NOMO-1 treated with dmso at 0.1 percent for 144 hours (cell line): ENCODE measurements around the gene SLC39A3.
"Not testable (repeated sequence)": the region's sequence is repeated elsewhere in the genome, so short reads cannot be mapped to it uniquely, and the experiment has no call there.

Experiments used
- DNase-seq: peaks from one replicate; lab custom pipeline; 2025; ENCODE audit not compliant: unreplicated experiment; lab: John Stamatoyannopoulos, UW

Gene SLC39A3

DNA sequence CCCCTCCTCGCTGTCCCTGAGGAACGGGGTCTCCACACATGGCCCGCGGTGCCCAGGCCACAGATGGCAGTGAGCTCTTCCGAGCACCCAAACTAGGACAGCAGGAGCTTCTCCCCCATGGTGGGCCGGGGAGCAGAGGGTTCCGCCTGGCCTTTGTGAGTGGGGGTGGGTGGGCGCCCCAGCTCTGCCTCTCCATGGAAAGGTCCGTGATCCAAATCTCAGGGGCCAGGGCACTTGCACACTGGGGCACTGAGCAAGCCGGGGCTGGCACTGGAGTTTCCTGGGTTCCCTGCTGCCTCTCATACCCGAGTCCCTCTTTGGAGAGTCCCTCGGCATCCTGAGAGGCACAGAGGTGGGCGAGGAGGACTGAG is 16.5 kb downstream of the SLC39A3 start:
- no peak for DNase-seq

DNA sequence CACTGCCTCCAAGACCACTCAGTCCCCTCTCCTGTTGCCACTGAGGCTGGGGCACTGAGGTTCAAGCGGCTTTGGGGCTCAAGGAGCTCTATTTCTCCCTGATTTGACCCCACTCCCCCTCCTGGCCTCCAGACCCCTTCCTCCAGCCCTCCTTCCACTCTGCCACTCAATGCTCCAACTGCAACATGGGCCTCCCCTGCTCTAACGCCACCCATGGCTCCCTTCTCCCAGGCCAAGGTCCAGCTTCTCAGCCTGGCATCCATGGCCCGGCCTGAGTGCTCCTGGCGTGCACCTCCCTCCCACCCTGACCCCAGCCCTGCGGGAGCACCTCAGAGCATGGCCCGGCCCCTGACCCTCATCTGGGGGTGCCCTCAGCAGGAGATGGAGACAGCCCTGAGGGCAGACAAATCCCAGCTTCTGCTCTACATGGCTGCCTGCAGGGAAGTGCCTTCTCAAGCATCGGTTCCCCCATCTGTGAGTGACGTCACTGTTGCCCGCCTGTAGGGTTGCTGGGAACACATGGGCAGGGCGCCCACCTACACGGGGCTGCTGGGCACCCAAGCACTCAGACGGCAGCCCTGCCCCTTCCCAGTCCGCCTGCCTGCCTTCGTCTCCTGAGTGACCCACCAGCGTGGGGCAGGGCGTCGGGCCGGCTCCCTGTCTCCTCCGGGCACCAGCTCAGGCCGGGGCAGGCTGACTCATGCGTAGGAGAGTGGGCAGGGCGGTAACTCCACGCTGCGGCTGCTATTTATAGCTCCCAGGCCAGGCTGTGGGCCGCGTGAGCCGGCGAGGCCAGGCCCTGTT is 17.1 kb downstream of the SLC39A3 start:
- DNase-seq, result peak; percentile 52

DNA sequence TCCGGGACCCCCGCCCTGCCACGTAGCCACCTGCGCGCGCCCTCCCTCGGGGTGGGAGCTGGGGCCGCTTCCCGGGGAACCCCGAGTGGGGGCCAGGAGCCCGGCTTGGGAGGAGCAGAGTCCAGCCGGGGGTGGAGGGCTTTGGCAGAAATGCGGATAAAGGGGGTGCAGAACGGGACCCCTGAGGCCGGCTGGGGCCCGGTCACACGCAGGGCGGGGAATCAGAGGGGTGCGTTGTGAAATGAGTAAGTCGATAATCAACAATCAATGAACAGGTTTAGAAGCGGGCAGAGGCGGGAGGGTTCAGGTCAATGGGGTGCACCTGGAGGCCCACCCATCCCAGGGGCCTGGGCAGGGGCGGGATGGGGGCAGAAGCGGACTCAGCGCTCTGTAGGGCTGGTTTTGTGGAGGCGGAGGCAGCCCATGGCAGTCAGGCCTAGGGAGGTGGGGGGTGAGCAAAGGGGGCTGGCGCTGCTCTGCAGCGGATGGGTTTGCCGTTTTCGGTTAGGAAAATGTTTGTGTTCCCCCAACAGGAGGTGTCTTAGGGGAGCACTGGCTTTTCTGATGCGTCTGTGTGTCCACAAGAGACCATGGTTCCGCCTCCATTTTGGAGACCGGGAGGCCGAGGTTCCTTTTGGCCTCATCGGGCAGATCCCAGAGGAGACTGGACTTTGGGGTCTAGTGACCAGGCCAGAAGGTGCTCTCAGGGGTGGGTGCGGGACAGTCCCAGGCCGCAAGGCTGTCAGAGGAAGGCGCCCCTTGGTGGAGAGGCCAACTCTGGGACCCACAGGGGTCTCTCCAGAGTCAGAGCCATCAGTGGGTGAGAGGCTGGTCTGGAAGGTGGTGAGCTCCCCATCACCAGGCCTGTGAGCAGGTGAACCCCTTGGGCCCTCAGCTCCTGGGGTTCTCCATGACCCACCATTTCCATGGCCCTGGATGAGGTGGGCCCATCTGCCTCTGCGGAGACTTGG is 18.0 kb downstream of the SLC39A3 start:
- no peak for DNase-seq

DNA sequence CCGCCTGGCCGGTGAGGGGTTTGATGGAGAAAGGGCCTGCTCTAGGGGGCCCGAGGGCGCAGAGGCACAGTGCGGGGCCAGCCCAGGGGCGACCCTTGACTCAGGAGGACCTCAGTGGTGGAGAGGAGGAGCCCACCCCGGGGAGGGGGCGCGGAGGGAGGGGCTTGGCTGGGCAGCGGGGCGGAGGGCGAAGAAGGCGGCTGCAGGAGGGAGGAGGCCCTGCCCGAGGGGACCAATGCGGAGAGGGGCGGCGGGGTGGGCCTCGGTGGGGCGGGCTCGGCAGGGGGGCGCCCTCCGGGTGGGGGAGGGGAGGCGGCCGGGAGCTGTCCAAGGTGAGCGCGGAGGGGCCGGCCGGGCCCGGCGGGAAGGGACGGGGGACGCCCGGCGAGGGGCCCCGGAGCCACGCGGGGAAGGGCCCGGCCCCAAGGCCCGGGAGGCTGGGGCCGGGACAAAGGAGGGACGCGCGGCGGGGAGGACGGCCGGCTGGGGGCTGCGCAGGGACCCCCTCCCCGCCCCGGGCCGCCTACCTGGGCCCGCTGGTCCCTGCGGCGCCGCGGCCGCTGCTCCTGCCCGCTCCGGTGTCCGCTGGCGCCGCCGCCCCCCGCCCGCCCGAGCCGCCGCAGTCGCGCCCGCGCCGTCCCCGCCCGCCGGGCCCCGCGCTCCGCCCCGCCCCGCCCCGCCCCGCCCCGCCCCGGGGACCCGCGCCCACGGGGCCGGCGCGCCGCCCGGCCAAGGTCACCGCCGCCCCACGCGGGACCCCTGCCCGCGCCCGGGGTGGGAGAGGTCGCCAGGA is 18.8 kb downstream of the SLC39A3 start, which contains the start of gene DIRAS1:
Gene DIRAS1, minus strand, starts transcription at position 596 of the 793 bp plus-strand sequence. CDS start 3,566 bp downstream, outside the sequence.
- no peak for DNase-seq

DNA sequence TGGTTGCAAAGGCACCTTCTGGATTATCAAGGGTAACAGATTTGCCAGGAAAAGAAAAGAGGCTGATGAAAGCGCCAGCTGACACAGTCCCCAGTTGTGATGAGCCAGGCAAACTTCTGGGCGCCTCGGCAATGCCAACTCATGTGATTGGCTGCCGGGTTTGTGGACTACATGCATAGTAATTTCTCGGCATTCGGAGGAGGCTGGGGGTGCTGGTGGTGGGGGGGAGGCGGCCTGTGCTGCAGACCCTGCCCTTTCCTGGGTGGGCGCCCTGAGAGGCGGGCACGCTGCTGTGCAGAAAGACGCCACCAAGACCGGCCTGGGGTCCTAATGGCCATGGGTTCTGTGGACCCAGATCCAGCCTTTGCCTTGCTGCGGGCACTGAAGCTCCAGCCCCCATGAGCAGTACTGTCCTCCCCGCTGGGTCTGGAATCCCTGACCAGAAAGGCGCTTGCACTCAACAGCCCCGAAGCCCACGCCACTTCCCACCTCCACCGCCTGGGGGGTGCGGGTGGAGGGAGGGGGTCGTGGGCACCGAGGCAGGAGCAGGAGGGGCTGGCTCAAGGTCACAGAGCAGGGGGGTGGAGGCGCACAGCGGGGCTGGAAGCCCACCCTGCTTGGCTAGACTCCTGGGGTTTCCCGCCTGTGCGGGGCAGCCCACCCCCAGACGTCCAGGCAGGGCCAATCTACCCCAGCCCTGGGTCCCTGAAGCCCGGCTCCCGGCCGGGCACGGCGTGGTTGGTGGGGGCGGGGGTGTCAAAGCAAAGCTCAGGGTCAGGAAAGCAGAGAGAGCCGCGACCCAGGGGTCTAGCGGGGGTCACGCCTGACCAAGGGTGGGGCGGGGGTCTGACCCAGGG is 19.7 kb downstream of the SLC39A3 start:
- DNase-seq, result no peak

DNA sequence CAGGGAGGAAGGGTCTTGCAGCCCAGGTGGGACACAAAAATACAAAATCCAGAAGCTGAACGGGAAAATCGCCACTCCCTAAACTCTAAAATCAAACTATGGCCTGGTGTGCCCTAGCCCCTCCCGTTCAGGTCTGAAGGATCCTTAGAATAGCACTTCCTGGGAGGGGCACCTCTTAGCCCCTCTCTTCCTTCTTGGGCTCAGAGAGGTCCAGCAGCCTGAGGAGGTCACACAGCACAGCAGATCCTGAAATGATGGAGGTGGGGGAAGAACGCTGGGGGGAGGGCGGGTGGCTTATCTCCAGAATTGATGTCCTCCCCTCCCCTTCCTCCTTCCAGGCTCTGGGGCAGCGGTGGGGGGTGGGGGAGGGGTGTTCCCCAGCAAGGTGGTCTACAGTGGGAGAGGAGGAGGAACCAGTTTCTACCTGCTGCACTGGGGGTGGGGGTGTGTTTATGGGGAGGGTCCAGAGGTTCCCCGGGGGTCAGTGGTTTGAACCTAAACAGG is 20.5 kb downstream of the SLC39A3 start:
- DNase-seq, result no peak

DNA sequence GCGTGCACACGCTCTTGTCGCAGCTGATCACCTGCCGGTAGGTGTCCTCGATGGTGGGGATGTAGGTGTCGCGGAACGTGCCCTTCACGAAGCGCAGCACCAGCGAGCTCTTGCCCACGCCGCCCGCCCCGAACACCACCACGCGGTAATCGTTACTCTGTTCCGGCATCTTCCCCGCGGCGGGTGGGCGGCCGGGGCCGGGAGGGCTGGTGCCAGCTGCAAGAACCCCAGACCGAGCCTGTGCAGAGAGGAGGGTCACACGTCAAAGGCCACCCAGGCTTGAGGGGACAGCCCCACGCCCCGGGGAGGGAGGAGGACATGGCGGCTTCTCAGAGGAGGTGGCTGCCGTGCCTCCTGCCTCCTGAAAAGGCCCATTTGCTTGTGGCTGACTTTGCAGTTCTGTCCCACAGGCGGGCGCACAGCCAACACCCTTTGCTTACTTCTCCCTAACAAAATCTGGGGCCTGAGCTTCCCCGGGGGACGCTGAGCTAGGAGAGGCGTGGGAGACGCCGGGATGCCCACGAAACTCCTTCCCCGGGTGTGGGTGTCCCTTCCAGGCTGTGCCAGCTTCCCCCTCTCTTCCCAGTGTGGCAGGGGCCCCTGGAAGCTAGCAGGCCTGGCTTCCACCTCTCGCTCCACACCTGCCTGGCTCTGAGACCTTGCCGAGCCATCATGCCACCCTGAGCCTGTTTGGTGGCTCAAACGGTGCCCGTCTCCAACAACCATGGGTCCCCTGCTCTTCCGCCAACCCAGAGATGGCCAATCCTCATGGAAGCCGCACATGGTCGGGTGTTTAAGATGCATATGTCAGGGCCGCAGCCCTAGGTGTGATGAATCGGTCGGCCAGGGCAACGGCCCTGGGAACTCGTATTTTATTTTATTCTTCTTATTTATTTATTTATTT is 21.9 kb downstream of the SLC39A3 start:
- DNase-seq, result no peak

DNA sequence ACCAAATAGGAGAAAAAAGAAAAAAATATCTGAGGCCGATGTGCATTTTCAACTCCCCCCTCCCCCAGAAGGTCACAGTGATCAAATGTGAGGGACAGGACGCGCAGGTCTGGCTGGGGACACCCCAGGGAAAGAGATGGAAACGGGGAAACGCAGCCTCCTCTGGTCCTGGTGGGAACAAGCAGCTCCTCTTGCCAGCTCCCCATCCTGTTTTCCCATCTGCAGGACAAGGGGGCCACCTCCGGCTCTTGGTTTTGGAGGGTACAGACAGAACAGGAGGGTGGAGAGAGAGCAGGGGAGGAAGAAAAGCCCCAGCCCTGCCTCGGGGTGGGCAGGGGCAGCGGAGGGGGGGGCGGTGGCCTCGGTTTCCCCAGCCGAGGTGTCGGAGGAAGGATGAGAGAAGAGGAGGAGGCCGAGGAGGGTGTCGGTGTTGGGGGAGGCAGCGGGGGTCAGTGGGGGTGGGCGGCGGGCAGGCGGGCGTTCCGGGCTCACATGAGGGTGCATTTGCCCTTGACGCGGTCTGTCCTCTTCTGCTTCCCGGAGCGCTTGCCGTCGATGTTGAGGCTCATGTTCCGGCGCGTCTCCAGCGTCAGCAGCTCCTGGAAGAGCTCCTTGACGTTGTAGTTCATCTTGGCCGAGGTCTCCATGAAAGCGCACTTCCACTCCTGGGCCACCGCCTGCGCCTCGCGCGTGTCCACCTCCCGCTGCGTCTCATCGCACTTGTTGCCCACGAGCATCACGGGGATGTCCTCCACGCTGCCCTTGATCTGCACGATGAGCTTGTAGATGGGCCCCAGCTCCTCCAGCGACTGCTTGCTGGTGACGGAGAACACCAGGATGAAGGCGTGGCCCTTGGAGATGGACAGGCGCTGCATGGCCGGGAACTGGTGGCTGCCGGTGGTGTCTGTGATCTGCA is 22.8 kb downstream of the SLC39A3 start:
- no peak for DNase-seq

DNA sequence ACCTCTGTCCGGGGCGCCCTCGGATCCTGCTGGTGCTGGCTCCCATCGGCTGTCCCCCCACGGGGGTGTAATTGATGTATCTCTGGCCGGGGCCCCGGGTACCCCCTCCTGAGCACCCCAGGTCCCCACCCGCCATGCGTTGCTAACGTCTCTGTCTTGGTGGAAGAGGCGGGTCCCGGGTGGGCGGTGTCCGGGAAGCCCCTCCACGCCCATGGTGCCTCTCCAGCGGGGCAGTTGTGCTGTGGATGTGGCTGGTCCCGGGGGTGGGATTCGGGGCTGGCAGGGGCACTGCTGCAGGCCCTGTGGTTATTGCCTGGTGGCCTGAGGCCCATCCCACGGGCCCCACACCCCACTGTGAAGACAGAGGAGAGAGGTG is 23.6 kb downstream of the SLC39A3 start:
- DNase-seq, result no peak

DNA sequence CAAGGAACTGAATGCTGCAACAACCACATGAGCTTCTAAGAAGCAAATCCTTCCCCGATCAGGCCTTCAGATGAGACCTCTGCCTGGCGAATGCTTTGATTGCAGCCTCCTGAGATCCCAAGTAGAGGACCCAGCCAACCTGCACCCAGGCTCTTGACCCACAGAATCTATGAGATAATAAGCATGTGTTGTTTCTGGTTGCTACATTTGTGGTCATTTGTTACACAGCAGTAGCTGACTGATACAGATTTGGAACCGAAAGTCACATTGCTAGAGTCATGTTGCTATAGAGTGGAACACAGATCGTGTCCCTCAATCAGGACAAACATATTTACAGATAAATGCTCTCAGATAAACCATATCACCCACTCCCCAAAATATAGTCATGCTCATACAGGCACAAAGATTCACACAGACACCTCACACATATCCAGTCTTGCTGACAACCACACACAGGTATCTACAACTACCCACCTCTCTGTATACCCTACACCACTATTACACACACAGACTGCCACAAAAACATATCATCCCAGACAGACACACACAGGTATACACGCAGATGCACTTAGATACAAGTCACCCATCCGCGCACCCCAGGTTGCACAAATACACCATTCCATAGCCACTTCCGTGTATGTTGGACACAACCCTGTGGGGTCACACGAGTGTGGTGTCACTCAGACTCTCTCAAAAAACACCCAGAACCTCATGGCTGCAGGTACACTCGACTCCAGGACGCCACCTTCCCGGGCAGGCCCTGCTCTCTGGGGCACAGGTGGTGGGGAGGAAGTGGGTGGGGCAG is 24.1 kb downstream of the SLC39A3 start:
- no peak for DNase-seq

DNA sequence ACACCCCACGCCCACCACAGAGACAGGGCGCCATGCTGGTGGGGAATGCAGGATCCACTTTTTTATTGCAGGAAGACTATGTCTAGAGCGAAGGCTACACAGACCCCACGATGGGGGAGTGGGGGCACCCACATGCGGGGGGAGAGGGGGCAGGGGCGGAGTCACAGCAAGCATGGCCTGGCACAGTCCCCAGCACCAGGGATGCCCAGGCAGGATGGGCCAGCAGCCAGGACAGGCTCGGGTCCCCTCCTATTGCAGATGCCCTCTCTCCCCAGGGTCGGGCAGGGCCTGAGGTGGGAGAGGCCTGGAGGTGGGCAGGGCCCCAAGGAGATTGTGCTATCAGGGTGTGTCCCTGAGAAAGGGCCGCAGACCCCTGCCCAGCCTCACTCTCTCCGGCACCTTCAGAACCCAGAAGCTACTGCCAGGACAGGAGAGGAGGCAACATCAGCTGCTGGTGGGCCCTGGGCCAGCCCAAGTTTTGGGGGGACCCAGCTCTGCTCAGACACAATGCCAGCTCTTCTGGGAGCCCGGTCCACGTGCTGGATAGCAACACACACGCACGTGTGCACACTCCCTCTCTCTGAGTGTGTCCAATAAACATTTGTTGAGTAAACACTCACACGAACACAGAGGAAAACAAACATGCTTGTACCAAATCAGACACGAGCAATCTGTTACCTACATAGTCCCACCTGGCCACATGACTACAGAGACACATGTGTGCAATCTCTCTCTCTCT is 25.1 kb downstream of the SLC39A3 start:
- no peak for DNase-seq

DNA sequence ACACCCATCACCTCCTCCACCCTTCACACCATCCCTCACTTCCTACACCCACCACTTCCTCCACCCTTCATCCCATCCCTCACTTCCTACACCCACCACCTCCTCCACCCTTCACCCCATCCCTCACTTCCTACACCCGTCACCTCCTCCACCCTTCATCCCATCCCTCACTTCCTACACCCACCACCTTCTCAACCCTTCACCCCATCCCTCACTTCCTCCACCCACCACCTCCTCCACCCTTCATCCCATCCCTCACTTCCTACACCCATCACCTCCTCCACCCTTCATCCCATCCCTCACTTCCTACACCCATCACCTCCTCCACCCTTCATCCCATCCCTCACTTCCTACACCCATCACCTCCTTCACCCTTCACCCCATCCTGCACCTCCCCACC is 25.7 kb downstream of the SLC39A3 start:
- not testable (repeated sequence) for DNase-seq

DNA sequence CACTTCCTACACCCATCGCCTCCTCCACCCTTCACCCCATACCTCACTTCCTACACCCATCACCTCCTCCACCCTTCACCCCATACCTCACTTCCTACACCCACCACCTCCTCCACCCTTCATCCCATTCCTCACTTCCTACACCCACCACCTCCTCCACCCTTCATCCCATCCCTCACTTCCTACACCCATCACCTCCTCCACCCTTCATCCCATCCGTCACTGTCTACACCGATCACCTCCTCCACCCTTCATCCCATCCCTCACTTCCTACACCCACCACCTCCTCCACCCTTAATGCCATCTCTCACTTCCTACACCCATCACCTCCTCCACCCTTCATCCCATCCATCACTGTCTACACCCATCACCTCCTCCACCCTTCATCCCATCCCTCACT is 26.6 kb downstream of the SLC39A3 start:
- not testable (repeated sequence) for DNase-seq

DNA sequence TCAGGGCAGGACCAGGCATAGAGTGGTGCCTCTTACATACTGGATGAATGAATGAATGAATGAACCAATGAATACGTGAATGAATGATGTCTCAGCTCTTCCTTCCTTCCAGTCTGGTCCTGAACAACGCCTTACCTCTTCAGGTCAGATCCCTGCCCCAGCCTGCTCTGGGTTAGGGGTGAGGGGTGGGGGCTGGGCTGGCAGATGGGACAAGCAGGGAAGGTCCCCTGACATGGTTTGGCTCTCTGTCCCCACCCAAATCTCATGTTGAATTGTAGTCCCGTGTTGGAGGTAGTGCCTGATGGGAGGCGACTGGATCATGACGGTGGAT is 28.0 kb downstream of the SLC39A3 start:
- no peak for DNase-seq

DNA sequence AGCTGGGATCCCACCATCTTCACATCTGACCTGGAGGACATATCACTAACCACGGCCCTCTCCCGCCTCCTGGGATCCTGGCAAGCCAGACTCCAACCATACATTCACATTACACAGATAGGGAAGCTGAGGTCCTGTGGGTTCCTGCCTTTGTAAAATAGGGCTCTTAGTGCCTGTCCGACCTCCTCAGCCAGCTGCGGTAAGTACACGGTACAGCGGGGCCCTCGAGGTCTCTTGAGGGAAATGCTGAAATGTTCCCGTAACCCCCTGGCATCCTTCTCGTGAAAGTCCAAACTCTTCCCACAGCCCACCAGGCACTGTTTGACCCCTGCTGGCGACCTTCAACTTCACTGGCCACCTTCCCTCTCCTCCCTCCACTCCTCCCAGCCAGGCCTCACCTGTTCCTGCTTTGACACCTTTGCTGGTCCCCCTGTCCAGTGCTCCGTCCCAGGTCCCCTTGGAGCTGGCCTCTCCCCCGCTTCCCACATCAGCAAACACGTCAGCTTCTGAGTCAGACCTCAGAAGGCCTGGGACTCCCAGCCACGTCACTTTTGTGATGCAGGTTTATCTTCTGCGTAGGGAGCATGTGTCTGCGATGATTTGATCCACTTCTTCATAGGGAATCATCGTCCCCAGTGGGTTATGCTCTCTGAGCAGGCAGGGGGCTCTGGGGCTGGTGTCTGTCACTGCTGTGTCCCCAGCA is 28.5 kb downstream of the SLC39A3 start:
- DNase-seq, result peak; percentile 39

DNA sequence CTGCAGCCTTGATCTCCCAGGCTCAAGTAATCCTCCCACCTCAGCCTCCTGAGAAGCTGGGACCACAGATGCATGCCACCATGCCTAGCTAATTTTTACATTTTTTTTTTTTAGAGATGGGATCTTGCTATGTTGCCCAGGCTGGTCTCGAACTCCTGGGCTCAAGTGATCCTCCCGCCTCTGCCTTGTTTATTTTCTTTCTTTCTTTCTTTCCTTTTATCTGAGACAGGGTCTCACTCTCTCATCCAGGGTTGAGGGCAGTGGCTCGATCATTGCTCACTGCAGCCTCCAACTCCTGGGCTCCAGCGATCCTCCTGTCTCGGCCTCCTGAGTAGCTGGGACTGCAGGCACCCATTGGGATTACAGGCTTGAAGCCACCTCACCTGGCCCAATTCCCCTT is 33.6 kb downstream of the SLC39A3 start:
- DNase-seq, result no peak
